CD4-positive, alpha-beta T cell treated with Interleukin-4 for 4 hours (primary cell): Measurements from ENCODE around the gene PLAC1.

ENCODE experiments used
- DNase-seq: peaks from one replicate; pipeline ENCODE4 v3.0.0-alpha.2; 2020

The PLAC1 gene

GRCh38 chrX:134670134-134670924, 12.1 kb upstream of the PLAC1 start:
- DNase-seq: no peak

- no peak for DNase-seq
Measured at GRCh38 chrX:134669378-134670098, 11.3 kb upstream of the PLAC1 start.

GRCh38 chrX:134664202-134664601, 5.9 kb upstream of the PLAC1 start:
- no peak for DNase-seq

GRCh38 chrX:134661295-134661694, 3.0 kb upstream of the PLAC1 start:
- DNase-seq: no peak

GRCh38 chrX:134660627-134661026, 2.4 kb upstream of the PLAC1 start:
- DNase-seq: no peak

GRCh38 chrX:134659761-134660160, 1.5 kb upstream of the PLAC1 start:
- DNase-seq: no peak

- no peak for DNase-seq
Measured at GRCh38 chrX:134658760-134659023, 421 bp upstream of the PLAC1 start.

GRCh38 chrX:134654398-134655012, 3.8 kb downstream of the PLAC1 start:
- DNase-seq: no peak

GRCh38 chrX:134653835-134654234, 4.4 kb downstream of the PLAC1 start:
- no peak for DNase-seq

GRCh38 chrX:134650701-134651100, 7.6 kb downstream of the PLAC1 start:
- no peak for DNase-seq

- no peak for DNase-seq
Measured at GRCh38 chrX:134649770-134650169, 8.5 kb downstream of the PLAC1 start.

GRCh38 chrX:134647477-134647877, 10.8 kb downstream of the PLAC1 start:
- no peak for DNase-seq

GRCh38 chrX:134646691-134647090, 11.6 kb downstream of the PLAC1 start:
- no peak for DNase-seq

- DNase-seq: no peak
Measured at GRCh38 chrX:134645936-134646543, 12.2 kb downstream of the PLAC1 start.

- DNase-seq: no peak
Measured at GRCh38 chrX:134642386-134642785, 15.9 kb downstream of the PLAC1 start.

- no peak for DNase-seq
Measured at GRCh38 chrX:134641346-134641745, 16.9 kb downstream of the PLAC1 start.

- DNase-seq: no peak
Measured at GRCh38 chrX:134640914-134641313, 17.4 kb downstream of the PLAC1 start.

GRCh38 chrX:134636851-134637250, 21.4 kb downstream of the PLAC1 start:
- no peak for DNase-seq

- no peak for DNase-seq
Measured at GRCh38 chrX:134634691-134635090, 23.6 kb downstream of the PLAC1 start.

- DNase-seq: no peak
Measured at GRCh38 chrX:134633832-134634231, 24.4 kb downstream of the PLAC1 start.

- no peak for DNase-seq
Measured at GRCh38 chrX:134633394-134633793, 24.9 kb downstream of the PLAC1 start.

GRCh38 chrX:134632355-134632754, 25.9 kb downstream of the PLAC1 start:
- DNase-seq: no peak

- no peak for DNase-seq
Measured at GRCh38 chrX:134631426-134632346, 26.6 kb downstream of the PLAC1 start.
